Measurements from ENCODE around the gene NTM.

Gene NTM

GRCh38 chr11:131385763-131386390, 15.5 kb downstream of the NTM start:
- CTCF ChIA-PET, result interaction anchor here (0.5 to 1.1 kb wide), 2 partner anchors 86 to 124 kb away, joined by 3 to 7 read pairs; no protein-coding TSS in a partner anchor
- TF ChIP-seq ZNF354C (tag by site-specific recombination; IDR thresholded peaks at IDR 0.05; ENCODE audit: borderline replicate concordance, low read depth) (no peak), TCF7L2 (IDR thresholded peaks at IDR 0.05; ENCODE audit: borderline replicate concordance, low read depth, low read length) (no peak), ZNF580 (tag by site-specific recombination; IDR thresholded peaks at IDR 0.05) (no peak), GFI1B (tag by site-specific recombination; IDR thresholded peaks at IDR 0.05) (no peak), HOXC10 (CRISPR knock-in tag; IDR thresholded peaks at IDR 0.05) (no peak), ZBTB1 (tag by site-specific recombination; IDR thresholded peaks at IDR 0.05) (no peak), ZNF157 (tag by site-specific recombination; IDR thresholded peaks at IDR 0.05) (no peak), ZNF175 (tag by site-specific recombination; IDR thresholded peaks at IDR 0.05) (no peak), ZNF10 (tag by site-specific recombination; IDR thresholded peaks at IDR 0.05) (no peak)
- H3K4me3 ChIP-seq (ENCODE audit: low read depth, low read length), result no peak overlapping the region
- no peaks in the 10 kb centered on the region for H3K9me3 ChIP-seq (ENCODE audit: control insufficient read depth, insufficient read depth, low read depth, low read length)
- no peak overlapping the region for H3K27ac ChIP-seq (ENCODE audit: extremely low read depth, low read depth, low read length)
- POLR2A ChIA-PET, result no interaction called here
- no peaks in the 10 kb centered on the region for H3K36me3 ChIP-seq (ENCODE audit: control insufficient read depth in 2 of 2, insufficient read depth in 1 of 2, low read length in 2 of 2)
- H3K4me1 ChIP-seq (ENCODE audit: control insufficient read depth, insufficient read depth, low read length), result no peaks in the 10 kb centered on the region

GRCh38 chr11:131386408-131386807, 16.0 kb downstream of the NTM start:
- Histone ChIP-seq H3K27ac (ENCODE audit: extremely low read depth, low read depth, low read length) (no peak overlapping the region), H3K9me3 (ENCODE audit: control insufficient read depth, insufficient read depth, low read depth, low read length) (no peaks in the 10 kb centered on the region), H3K36me3 (ENCODE audit: control insufficient read depth in 2 of 2, insufficient read depth in 1 of 2, low read length in 2 of 2) (no peaks in the 10 kb centered on the region), H3K4me3 (ENCODE audit: low read depth, low read length) (no peak overlapping the region), H3K4me1 (ENCODE audit: control insufficient read depth, insufficient read depth, low read length) (no peaks in the 10 kb centered on the region)
- TF ChIP-seq, protein P1, sequence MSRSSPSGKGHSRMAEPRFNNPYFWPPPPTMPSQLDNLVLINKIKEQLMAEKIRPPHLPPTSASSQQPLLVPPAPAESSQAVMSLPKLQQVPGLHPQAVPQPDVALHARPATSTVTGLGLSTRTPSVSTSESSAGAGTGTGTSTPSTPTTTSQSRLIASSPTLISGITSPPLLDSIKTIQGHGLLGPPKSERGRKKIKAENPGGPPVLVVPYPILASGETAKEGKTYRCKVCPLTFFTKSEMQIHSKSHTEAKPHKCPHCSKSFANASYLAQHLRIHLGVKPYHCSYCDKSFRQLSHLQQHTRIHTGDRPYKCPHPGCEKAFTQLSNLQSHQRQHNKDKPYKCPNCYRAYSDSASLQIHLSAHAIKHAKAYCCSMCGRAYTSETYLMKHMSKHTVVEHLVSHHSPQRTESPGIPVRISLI (tag by site-specific recombination; IDR thresholded peaks at IDR 0.05), result no peak
- TF ChIP-seq ZNF843 (tag by site-specific recombination; IDR thresholded peaks at IDR 0.05), result no peak
- TF ChIP-seq ZFHX2 (tag by site-specific recombination; conservative IDR thresholded peaks at IDR 0.05), result no peak
- TF ChIP-seq REPIN1 (tag by site-specific recombination; IDR thresholded peaks at IDR 0.05; ENCODE audit: low read depth), result no peak
- TF ChIP-seq ZNF133 (tag by site-specific recombination; IDR thresholded peaks at IDR 0.05), result no peak
- ChIA-PET CTCF (interaction anchor here (1.1 to 1.2 kb wide), 2 partner anchors 124 to 288 kb away, joined by 7 to 8 read pairs; no protein-coding TSS in a partner anchor), POLR2A (no interaction called here)

DNA sequence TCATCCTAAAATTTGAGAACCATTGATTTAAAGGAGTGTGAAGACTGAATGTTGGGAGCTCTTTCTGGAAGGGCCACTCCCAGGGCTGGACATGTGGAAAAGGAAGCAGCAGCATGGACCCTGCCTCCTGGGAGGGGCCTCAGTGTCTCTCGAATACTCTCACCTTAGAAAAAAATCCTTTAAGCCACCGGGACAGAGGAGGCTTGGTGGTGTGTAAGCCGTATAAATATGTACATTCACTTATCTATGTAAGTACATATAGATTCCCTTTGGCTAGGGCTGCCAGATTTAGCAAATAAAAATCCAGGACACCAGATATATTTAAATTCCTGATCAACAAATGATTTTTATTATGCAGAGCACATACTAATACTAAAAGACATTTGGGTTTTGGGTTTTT, 17.6 kb downstream of the NTM start:
- CTCF ChIA-PET, result no interaction called here
- Histone ChIP-seq H3K4me3 (ENCODE audit: low read depth, low read length) (no peak overlapping the region), H3K27ac (ENCODE audit: extremely low read depth, low read depth, low read length) (no peak overlapping the region), H3K4me1 (ENCODE audit: control insufficient read depth, insufficient read depth, low read length) (no peaks in the 10 kb centered on the region), H3K9me3 (ENCODE audit: control insufficient read depth, insufficient read depth, low read depth, low read length) (no peaks in the 10 kb centered on the region), H3K36me3 (ENCODE audit: control insufficient read depth in 2 of 2, insufficient read depth in 1 of 2, low read length in 2 of 2) (no peaks in the 10 kb centered on the region)
- TF ChIP-seq KLF10 (tag by site-specific recombination; IDR thresholded peaks at IDR 0.05), result no peak
- no peak for TF ChIP-seq ZNF747 (tag by site-specific recombination; IDR thresholded peaks at IDR 0.05)
- no peak for TF ChIP-seq YY2 (tag by site-specific recombination; IDR thresholded peaks at IDR 0.05)
- no peak for TF ChIP-seq ZNF48 (tag by site-specific recombination; IDR thresholded peaks at IDR 0.05)
- POLR2A ChIA-PET, result no interaction called here

GRCh38 chr11:131389582-131389981, 19.2 kb downstream of the NTM start:
- H3K27ac ChIP-seq (ENCODE audit: extremely low read depth, low read depth, low read length), result no peak overlapping the region
- CTCF ChIA-PET, result interaction anchor here (0.9 kb wide), 1 partner anchor 19 kb away, joined by 3 read pairs; no protein-coding TSS in a partner anchor
- POLR2A ChIA-PET, result no interaction called here

More at GRCh38 chr11:131389582-131389981, 19.2 kb downstream of the NTM start:
- Histone ChIP-seq H3K36me3 (ENCODE audit: control insufficient read depth in 2 of 2, insufficient read depth in 1 of 2, low read length in 2 of 2) (no peaks in the 10 kb centered on the region), H3K4me3 (ENCODE audit: low read depth, low read length) (no peak overlapping the region), H3K4me1 (ENCODE audit: control insufficient read depth, insufficient read depth, low read length) (no peaks in the 10 kb centered on the region), H3K9me3 (ENCODE audit: control insufficient read depth, insufficient read depth, low read depth, low read length) (no peaks in the 10 kb centered on the region)
- TF ChIP-seq, protein P2, sequence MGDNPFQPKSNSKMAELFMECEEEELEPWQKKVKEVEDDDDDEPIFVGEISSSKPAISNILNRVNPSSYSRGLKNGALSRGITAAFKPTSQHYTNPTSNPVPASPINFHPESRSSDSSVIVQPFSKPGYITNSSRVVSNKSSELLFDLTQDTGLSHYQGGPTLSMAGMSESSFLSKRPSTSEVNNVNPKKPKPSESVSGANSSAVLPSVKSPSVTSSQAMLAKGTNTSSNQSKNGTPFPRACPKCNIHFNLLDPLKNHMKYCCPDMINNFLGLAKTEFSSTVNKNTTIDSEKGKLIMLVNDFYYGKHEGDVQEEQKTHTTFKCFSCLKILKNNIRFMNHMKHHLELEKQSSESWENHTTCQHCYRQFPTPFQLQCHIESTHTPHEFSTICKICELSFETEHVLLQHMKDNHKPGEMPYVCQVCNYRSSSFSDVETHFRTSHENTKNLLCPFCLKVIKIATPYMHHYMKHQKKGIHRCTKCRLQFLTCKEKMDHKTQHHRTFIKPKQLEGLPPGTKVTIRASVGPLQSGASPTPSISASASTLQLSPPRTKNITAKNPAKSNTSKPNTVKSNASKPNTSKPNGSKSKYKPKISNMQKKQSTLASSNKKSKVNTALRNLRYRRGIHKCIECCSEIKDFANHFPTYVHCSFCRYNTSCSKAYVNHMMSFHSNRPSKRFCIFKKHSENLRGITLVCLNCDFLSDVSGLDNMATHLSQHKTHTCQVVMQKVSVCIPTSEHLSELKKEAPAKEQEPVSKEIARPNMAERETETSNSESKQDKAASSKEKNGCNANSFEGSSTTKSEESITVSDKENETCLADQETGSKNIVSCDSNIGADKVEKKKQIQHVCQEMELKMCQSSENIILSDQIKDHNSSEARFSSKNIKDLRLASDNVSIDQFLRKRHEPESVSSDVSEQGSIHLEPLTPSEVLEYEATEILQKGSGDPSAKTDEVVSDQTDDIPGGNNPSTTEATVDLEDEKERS (tag by site-specific recombination; IDR thresholded peaks at IDR 0.05), result no peak
- TF ChIP-seq SCRT2 (tag by site-specific recombination; IDR thresholded peaks at IDR 0.05), result 0 out of 2 replicates have a peak, but pooled peaks have one; percentile 31
- no peak for TF ChIP-seq RBAK (tag by site-specific recombination; IDR thresholded peaks at IDR 0.05)

Measured in HEK293 (cell line).